HG02943 (cell line): Measurements from ENCODE around the gene UGT1A6.
"Not testable (repeated sequence)": the region's sequence is repeated elsewhere in the genome, so short reads cannot be mapped to it uniquely, and the experiment has no call there.

Experiments used
- ATAC-seq: cut with Tn5 transposase; IDR thresholded peaks from one replicate; pipeline ENCODE4 v1.9.1; 2021; ENCODE audit warnings: mild to moderate bottlenecking, low read depth, moderate library complexity; ENCODE audit not compliant: unreplicated experiment

Gene UGT1A6

GRCh38 chr2:233692648-233693047 lies at the start of gene UGT1A6:
Gene UGT1A6 (plus strand): TSS chr2:233692890. CDS start chr2:233693005, 115 bp downstream.
- no peak for ATAC-seq

DNA sequence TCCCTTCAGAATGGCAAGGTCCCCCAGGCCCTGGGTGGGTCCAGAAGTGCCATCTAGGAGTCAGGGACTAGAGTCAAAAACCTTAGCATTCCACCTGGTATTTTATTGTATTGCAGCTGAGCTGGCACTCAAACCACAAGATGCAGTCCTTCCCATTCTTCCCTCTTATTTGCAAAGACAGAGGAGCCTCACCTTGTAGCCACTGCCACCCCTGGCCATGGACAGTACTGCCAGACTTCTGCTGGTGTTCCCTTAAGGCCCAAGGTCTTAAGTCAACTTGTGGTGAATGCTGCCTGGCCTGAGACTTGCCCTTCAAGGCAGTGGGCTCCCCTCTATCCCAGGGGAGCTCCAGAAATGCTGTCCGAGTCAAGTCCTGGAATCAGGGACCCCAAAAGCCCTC lies 49.6 kb upstream of the UGT1A6 start:
- ATAC-seq, result no peak

GRCh38 chr2:233646033-233646432 lies 46.7 kb upstream of the UGT1A6 start:
- ATAC-seq, result not testable (repeated sequence)

DNA sequence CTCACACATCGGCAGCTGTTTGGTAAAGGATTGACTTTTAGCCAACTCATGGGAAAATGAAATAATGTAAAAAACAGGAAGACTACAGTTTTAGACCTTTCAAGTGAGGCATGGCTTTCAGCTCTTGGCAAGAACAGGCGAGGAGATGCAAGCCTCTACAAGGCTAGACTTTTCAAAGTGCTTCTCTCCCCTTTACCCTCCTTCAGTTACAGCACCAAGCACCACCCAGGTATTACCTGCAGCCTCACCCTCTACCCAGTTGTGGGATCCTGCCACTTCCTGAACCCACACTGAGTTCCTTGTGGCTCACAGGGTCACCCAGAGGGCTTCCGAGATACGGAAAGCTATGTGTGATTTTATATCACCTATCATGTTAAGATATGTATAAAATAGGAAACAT lies 41.7 kb upstream of the UGT1A6 start:
- ATAC-seq, result no peak

- no peak for ATAC-seq
Measured at GRCh38 chr2:233651430-233651829, 41.3 kb upstream of the UGT1A6 start.

GRCh38 chr2:233654501-233654900 lies 38.2 kb upstream of the UGT1A6 start:
- ATAC-seq, result no peak

DNA sequence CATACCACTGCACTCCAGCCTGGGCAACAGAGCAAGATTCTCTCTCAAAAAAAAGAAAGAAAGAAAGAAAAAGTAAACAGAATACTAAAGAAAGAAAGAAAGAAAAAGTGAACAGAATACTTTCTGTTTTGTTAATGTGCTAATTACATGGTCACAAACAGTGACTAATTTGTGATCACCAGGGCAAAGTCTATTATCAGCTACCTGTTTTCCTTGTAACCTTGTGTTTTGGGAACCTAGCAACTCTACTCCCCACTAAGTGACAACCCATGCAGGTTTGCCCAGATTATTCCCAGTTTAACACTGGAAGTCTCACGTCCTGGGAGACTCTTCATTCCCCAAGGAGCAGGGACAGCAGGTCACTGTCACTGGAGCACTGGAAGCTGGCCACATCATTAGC lies 37.6 kb upstream of the UGT1A6 start:
- no peak for ATAC-seq

- ATAC-seq, result not testable (repeated sequence)
Measured at GRCh38 chr2:233655943-233656342, 36.7 kb upstream of the UGT1A6 start.

DNA sequence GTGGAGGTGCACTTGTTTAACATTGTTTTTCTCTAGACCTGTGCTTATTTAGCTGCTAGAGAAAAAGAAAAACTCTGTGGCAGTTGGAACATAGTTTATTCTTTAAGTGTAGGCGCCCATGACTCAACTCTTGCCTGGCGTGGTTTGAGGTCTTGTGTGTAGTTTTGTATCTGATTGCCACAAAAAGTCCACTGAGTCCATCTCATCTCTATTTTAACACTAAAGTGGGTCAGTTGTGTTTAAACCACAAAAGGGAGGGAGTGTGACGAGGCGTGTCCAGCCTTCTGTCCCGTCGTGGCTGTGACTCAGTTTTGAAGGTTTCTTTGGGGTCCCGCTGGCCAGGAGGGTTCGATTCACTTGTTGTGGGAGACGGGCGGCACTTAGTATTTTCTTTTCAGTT lies 36.2 kb upstream of the UGT1A6 start:
- no peak for ATAC-seq

- no peak for ATAC-seq
Measured at GRCh38 chr2:233658610-233659009, 34.1 kb upstream of the UGT1A6 start.

GRCh38 chr2:233663911-233664310 lies 28.8 kb upstream of the UGT1A6 start:
- no peak for ATAC-seq

GRCh38 chr2:233668605-233669260 lies 24.0 kb upstream of the UGT1A6 start:
- no peak for ATAC-seq

DNA sequence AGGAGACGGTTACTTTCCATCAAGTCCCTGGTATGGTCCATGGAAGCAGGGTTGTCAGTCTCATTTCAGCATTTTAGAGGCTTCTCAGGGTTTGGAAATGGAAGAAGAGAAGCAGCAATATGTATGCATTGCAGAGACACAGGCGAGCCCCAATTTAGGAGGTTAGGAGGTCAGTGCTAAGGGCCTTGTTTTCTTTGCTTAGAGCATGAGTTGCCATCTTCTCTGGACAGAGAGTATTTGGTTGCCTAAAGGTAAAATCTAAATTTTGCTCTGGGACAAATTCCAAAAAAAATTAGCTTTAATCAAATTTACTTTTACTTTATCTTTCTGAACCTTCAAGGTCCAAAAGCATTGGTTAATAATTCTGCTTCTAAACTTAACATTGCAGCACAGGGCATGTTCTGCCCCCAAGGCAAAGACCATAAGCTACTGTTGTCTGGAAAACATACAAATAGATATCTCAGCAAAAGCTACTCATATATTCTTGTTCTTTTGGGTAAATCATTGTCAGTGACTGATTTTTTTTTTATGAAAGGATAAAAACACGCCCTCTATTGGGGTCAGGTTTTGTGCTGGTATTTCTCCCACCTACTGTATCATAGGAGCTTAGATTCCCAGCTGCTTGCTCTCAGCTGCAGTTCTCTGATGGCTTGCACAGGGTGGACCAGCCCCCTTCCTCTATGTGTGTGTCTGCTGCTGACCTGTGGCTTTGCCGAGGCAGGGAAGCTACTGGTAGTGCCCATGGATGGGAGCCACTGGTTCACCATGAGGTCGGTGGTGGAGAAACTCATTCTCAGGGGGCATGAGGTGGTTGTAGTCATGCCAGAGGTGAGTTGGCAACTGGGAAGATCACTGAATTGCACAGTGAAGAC lies 21.2 kb upstream of the UGT1A6 start, which contains the start of gene UGT1A9:
TSS of gene UGT1A9 (plus strand) at position 609 of the 872 bp plus-strand sequence. CDS start at position 646, 37 bp downstream.
- ATAC-seq, result no peak

DNA sequence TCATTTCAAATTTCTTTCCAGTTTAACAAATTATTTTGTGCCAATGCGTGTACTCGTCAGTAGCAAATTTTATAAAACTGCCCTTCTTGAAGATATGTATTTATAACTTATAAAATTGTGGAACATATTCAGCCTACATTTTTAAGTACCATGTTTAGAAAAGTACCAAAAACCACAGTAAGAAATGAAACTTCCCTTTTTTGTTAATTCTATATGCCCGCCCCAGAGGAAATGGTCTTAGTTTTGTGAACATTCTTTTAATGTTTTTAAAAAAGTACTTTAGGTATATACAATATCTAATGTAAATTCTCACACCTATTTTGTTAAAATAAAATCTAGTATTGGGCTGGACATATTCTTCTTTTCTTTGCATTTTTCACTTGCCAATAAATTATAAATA lies 19.8 kb upstream of the UGT1A6 start:
- no peak for ATAC-seq

- ATAC-seq, result no peak
Measured at GRCh38 chr2:233673896-233674295, 18.8 kb upstream of the UGT1A6 start.

DNA sequence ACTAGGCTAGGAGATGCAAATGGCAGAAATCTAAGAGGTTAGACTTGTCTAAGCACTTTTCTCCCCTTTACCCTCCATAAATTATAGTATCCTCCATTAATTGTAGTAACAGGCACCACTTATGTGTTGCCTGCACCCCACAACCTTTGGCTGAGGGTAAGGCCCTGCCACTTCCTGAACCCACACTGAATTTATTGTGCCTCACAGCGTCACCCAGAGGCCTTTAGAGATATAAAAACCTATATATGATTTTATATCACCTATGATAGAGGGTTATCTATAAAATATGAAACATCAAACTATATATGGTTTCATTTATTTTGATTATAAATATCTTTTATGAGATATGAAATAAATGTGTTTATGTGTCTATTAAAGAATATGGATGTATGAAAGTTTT lies 18.4 kb upstream of the UGT1A6 start:
- no peak for ATAC-seq

DNA sequence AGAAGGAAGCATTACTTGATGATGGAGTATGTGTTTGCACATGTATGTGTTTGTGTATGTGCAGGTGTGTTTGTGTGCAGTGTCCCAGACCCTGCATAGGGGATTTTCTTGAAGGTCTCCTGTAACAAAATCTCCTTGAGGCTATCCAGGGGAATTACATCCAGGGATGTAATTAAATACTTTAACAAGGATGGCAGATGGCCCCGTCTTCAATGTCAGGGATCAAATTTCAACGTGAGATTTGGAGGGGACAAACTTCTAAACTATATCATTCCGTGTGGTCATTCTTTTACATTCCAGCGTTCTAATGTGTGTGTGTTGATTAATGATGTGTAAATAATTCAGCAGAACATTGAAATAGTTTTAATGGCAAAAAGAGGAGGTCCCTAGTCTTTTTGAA lies 17.7 kb upstream of the UGT1A6 start:
- ATAC-seq, result no peak

- ATAC-seq, result no peak
Measured at GRCh38 chr2:233676046-233676445, 16.6 kb upstream of the UGT1A6 start.

GRCh38 chr2:233679196-233679595 lies 13.5 kb upstream of the UGT1A6 start:
- no peak for ATAC-seq

DNA sequence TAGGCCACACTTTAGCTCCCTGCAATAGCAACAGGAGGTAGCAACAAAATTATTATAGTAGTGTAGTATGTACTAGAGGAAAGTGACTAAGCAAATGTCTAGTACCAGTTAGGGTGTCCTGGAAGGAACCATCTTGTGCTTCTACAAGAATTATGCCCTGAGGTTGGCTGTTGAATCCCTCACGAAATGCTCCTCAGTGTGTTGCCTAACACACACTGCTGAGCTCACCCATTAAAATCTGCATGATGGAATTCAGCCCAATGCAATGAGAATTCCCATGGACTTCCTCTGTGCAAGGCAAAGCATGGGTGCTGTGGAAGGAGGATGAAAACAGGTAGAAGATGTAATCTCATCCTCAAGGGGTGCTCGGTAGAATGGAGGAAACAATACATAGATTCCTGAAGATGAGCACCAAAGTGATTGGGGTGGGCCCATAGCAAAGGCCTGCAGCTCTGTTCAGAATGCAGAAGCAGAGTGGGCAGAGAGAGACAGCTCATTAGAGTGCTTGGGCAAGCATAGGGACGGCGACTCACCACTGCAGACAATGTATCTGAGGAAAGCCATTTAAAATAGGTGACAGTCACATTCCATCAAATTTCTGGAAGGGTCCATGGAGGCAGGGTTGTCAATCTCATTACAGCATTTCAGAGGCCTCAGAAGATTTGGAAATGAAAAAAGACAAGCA lies 12.2 kb upstream of the UGT1A6 start:
- no peak for ATAC-seq

DNA sequence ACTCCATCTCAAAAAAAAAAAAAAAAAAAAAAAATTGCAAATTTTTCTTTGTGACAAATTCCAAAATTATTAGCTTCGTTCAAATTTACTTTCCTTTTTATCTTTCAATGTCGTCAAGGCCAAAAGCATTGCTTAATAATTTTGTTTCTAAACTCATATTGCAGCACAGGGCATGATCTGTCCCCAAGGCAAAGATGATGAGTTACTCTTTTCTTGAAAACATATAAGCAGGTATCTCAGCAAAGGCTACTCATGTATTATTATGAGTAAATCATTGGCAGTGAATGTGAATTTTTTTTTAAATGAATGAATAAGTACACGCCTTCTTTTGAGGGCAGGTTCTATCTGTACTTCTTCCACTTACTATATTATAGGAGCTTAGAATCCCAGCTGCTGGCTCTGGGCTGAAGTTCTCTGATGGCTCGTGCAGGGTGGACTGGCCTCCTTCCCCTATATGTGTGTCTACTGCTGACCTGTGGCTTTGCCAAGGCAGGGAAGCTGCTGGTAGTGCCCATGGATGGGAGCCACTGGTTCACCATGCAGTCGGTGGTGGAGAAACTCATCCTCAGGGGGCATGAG lies 11.1 kb upstream of the UGT1A6 start, which contains the start of gene UGT1A7:
TSS of gene UGT1A7 (plus strand) at position 381 of the 579 bp plus-strand sequence. CDS start at position 418, 37 bp downstream.
- no peak for ATAC-seq
